ENCODE data around the gene PBX3. TPM values are rescaled to one million over a fixed set of nuclear protein-coding genes. Genes with fewer than 3 reads are reported as not detected.

PBX3 gene
- total and polyA plus RNA-seq, 2 of the 13 experiments (the other 11 are each of a cell fraction or from before 2014, with no cell fraction given), result 6.0 to 11.2 TPM

DNA sequence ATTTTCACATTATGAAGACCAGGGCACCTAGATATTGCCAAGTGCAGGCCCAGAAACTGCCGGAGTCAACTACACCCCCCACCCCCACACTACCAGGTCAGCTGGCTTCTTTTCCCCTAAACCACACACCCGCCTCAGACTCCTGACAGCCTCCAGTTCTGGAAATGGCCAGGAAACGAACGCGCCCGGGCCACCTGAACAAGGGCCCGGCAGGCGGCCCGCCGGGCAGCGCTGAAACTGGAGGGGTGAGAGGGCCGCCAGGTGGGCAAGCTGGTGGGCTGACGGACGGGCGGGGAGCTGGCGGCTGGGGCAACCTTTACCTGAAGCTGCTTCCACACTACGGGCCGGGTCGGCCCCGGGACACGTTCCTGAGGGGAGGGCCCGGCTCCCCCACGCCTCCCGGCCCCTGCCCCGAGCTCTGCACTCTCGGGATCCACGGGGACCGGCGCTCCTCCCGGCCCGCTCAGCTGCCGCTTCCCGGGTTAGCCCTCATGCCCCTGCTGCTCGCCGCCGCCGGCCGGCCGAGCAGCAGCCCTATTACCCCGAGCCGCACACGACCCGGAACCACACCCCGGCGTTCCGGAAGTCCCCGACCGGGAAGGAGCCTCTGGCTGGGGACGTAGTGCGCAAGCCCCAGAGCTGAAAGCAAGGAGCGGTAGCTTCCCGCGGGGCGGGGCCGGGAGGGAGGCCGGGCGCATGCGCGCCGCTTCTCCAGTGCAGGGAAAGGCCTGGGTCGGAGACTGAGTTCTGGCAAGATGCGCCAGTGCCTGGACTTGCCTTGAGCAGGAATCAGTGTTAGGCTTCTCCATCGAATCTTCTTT is 40.3 kb upstream of the PBX3 start, which contains the start of gene MAPKAP1 (continued):
- no peak for TF ChIP-seq REXO4 (CRISPR knock-in tag; IDR thresholded peaks at IDR 0.05; ENCODE audit: borderline replicate concordance)
- no peak for TF ChIP-seq NFRKB (IDR thresholded peaks at IDR 0.05)
- peak; percentile 83 for TF ChIP-seq ZNF605 (CRISPR knock-in tag; IDR thresholded peaks at IDR 0.05)
- TF ChIP-seq ZNF234 (CRISPR knock-in tag; conservative IDR thresholded peaks at IDR 0.05), result no peak
- TF ChIP-seq, protein P1, sequence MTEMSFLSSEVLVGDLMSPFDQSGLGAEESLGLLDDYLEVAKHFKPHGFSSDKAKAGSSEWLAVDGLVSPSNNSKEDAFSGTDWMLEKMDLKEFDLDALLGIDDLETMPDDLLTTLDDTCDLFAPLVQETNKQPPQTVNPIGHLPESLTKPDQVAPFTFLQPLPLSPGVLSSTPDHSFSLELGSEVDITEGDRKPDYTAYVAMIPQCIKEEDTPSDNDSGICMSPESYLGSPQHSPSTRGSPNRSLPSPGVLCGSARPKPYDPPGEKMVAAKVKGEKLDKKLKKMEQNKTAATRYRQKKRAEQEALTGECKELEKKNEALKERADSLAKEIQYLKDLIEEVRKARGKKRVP (CRISPR knock-in tag; IDR thresholded peaks at IDR 0.05), result peak in 1 of 2 experiments; percentile 48; a peak in 2 of 4 replicates
- peak; percentile 54; the same call in 1 of the 2 replicates for TF ChIP-seq SALL1 (CRISPR knock-in tag; IDR thresholded peaks at IDR 0.05)
- TF ChIP-seq TAF1 (CRISPR knock-in tag; IDR thresholded peaks at IDR 0.05), result peak; percentile 74
- TF ChIP-seq GMEB1 (CRISPR knock-in tag; IDR thresholded peaks at IDR 0.05; ENCODE audit: borderline replicate concordance), result peak; percentile 84; the same call in 1 of the 2 replicates
- no peak; the same call in 1 of the 2 replicates for TF ChIP-seq IRX3 (CRISPR knock-in tag; IDR thresholded peaks at IDR 0.05; ENCODE audit: borderline replicate concordance, low read depth)
- peak; percentile 36; the same call in 1 of the 2 replicates for TF ChIP-seq ZNF790 (CRISPR knock-in tag; IDR thresholded peaks at IDR 0.05; ENCODE audit: borderline replicate concordance)
- TF ChIP-seq, protein P2, sequence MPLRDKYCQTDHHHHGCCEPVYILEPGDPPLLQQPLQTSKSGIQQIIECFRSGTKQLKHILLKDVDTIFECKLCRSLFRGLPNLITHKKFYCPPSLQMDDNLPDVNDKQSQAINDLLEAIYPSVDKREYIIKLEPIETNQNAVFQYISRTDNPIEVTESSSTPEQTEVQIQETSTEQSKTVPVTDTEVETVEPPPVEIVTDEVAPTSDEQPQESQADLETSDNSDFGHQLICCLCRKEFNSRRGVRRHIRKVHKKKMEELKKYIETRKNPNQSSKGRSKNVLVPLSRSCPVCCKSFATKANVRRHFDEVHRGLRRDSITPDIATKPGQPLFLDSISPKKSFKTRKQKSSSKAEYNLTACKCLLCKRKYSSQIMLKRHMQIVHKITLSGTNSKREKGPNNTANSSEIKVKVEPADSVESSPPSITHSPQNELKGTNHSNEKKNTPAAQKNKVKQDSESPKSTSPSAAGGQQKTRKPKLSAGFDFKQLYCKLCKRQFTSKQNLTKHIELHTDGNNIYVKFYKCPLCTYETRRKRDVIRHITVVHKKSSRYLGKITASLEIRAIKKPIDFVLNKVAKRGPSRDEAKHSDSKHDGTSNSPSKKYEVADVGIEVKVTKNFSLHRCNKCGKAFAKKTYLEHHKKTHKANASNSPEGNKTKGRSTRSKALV (CRISPR knock-in tag; IDR thresholded peaks at IDR 0.05), result no peak; the same call in 1 of the 2 replicates
- no peak for TF ChIP-seq ZNF224 (CRISPR knock-in tag; IDR thresholded peaks at IDR 0.05)
- TF ChIP-seq TAF15 (IDR thresholded peaks at IDR 0.05; ENCODE audit: low read depth, low read length, poor library complexity, severe bottlenecking), result peak; percentile 72
- TF ChIP-seq THRA (CRISPR knock-in tag; IDR thresholded peaks at IDR 0.05; ENCODE audit: borderline replicate concordance), result 0 out of 2 replicates have a peak, but pooled peaks have one; percentile 30
- TF ChIP-seq ZNF24 (IDR thresholded peaks at IDR 0.05), result no peak

Data from HepG2 (cell line).